Suppressor macrophage treated with lipopolysaccharide for 1 hour (primary cell): ENCODE measurements around the gene GPR173.

Source experiments
- DNase-seq, 3 donors: peaks; one replicate each; pipeline ENCODE4 v3.0.0-alpha.2; 2020 to 2022

Gene GPR173

DNA sequence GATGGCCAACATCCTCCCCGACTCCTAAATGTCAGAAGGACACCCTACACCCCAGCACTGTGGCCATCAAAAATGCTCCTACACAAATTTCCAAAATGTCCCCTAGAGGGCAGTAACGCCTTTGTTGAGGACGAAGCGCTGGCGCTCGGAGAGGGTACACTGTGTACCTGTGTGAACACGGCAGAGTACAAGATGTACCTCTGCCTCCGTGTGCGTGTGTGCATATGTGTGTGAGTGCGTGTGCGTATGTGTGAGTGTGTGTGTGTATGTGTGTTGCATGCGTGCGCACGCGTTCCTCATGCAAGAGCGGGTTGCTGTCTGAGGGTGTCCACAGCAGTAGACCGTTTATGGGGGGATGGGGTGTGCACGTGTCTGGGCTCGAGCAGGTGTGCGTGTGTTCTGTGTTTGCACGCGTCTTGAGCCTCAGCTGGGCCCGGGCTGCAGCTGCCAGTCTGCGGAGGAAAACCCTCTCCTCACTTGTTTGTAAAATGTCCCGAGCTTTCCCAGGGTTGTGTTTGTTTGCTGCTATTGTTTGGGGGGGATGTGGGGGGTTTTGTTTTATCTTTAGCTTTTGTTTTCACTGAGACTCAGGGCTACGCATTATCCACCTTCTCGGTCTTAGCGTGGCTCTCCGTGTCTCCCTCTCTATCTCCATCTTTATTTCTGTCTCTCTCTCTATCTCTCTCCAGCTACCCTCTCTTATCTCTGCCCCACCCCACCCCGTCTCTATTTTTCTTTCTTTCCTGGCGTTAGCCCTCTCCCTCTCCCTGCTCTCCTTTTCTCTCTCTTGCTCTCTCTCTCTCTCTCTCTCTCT, 23.2 kb downstream of the GPR173 start:
- DNase-seq, result peak; percentile 66 to 68 (median 67)

DNA sequence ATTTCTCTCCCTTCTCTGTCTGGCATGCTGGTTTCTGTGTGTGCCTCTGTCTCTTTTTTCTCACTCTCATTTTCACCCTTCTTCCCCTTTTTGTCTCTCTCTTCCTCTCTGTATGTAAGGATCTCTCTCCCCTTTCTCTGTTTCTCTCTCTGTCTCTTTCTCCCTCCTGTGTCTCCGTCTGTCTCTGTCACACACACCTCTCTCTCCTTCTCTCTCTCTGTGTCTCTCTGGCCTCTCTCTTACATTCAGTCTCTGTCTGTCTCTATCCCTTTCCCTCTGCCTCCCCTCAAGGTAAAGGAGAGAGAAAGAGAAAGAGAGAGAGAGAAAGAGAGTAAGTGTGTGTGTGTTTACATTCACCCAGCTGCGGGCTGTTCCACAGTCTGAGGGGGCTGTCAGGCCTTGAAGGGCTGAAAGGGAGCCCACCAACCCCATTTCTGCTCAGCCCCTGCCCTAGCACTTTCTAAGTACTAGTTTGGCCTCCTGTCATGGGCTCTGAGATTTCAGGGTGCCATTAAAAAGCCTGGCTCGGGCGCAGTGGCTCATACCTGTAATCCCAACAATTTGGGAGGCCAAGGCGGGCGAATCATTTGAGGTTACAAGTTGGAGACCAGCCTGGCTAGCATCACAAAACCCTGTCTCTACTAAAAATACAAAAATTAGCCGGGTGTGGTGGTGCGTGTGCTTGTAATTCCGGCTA, 24.0 kb downstream of the GPR173 start:
- DNase-seq, result no peak

DNA sequence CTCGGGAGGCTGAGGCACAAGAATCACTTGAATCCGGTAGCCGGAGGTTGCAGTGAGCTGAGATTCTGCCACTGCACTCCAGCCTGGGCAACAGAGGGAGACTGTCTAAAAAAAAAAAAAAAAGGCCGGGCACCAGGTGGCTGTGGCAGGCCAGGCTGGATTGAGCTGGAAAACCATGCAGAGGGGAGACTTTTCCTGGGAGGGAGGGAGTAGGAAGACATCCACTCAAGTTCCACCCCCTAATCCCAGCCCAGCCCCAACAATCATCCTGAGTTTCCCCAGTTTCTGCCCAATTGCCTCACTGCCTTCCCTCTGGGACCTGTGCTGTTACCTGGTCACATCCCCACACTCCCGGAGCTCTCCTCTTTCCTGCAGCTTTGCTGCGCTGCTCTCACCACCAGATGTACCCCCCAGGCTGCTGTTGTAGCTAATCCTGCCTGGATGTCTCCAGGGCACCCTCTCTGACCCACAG, 24.6 kb downstream of the GPR173 start:
- DNase-seq, result no peak

DNA sequence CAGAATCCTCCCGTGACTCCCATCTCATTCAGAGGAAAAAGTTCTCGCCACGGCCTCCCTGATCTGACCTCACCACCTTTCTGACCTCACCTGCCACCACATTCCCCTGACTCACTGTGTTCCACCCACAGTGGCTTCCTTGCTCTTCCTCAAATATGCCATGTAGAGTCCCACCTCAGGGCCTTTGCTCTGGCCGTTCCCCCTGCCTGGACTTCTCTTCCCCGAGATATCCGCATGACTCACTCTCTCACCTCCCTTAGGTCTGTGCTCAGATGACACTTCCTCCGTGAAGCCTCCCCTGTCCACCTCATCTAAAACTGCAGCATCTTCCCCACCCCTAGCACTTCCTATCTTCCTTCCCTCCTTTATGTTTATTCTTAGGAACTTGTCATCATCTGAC, 26.4 kb downstream of the GPR173 start:
- no peak for DNase-seq

DNA sequence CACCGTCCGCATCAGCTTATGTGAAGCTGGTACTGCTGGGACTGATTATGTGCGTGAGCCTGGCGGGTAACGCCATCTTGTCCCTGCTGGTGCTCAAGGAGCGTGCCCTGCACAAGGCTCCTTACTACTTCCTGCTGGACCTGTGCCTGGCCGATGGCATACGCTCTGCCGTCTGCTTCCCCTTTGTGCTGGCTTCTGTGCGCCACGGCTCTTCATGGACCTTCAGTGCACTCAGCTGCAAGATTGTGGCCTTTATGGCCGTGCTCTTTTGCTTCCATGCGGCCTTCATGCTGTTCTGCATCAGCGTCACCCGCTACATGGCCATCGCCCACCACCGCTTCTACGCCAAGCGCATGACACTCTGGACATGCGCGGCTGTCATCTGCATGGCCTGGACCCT, 28.1 kb downstream of the GPR173 start:
- no peak for DNase-seq

DNA sequence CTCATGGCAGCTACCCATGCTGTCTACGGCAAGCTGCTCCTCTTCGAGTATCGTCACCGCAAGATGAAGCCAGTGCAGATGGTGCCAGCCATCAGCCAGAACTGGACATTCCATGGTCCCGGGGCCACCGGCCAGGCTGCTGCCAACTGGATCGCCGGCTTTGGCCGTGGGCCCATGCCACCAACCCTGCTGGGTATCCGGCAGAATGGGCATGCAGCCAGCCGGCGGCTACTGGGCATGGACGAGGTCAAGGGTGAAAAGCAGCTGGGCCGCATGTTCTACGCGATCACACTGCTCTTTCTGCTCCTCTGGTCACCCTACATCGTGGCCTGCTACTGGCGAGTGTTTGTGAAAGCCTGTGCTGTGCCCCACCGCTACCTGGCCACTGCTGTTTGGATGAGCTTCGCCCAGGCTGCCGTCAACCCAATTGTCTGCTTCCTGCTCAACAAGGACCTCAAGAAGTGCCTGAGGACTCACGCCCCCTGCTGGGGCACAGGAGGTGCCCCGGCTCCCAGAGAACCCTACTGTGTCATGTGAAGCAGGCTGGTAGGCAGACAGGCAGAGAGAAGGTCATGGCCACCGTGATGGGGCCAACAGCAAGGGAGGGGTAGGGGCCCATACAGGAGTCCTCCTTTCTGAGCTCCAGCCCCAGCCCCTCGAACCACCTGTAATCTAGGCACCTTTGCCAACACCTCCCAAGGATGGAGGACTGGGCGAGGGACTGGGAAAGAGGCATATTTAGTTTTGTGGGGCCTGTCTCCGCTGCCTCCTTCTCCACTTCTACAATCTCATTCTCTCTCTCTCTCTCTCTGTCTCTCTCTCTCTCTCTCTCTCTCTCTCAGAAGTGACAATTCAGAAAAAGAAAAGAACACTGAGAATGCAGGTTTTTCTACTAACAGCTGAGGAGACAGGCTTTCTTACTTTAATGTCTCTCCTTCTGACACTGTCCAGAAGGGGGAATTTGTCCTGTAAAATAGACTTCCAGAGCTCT, 28.9 kb downstream of the GPR173 start:
- no peak for DNase-seq

DNA sequence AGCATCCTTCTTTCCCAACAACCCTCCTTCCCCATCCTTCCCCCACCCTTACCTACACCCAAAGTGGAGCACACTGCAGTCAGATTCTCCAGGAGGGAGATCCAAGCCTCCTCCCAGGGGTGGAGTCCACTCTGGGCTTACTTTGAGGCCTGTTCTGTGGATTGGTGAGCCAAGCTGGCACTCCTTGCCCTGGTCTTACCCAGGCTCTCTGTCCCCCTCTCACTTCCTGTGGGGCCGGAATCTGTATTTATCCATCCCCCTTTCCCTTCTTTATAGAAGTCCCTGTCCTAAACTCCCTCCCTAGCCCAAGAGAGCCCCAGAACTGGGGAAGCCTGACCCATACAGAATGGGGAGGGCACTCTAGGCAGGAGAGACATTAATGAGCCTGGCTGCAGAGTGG, 30.4 kb downstream of the GPR173 start:
- DNase-seq, result no peak

DNA sequence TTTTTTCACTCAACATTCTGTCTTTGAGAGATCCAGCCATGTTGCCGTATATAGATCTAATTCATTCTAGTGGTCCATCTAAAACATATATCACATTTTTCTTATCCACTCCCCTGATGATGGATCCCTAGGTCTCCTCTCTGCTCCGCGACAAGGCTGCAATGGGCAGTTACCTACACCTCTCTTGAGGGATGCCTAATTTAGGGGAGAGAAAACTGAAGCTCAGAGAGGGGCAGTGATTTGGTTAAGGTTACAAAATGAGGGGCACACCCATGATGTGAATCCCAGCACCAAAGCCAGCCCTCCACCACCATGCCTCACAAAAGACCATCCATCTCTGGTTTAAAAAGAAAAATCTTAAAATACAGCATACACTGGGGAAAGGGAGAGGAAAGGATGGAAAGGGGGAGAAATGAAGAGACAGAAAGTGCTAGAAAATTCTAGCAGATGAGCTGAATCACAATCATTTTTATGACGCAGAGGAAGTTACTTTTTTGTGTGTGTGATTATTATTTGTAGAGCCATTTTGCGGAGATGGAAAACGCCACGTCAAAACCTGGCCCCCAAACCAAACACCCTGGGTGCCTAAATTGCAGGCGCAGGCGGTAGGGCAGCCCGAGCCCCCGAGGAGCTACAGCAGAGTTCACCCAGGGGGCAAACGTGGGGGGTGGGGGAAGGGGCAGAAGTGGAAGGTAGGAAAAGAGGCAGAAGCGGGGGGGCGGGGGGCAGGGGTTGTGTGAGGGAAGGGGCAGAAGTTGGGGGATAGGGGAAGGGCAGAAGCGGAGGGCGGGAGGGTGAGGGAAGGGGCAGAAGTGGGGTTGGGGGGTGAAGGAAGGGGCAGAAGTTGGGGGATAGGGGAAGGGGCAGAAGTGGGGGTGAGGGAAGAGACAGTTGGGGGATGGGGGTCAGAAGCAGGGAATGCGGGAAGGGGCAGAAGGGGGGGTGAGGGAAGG, 32.3 kb downstream of the GPR173 start:
- no peak for DNase-seq

DNA sequence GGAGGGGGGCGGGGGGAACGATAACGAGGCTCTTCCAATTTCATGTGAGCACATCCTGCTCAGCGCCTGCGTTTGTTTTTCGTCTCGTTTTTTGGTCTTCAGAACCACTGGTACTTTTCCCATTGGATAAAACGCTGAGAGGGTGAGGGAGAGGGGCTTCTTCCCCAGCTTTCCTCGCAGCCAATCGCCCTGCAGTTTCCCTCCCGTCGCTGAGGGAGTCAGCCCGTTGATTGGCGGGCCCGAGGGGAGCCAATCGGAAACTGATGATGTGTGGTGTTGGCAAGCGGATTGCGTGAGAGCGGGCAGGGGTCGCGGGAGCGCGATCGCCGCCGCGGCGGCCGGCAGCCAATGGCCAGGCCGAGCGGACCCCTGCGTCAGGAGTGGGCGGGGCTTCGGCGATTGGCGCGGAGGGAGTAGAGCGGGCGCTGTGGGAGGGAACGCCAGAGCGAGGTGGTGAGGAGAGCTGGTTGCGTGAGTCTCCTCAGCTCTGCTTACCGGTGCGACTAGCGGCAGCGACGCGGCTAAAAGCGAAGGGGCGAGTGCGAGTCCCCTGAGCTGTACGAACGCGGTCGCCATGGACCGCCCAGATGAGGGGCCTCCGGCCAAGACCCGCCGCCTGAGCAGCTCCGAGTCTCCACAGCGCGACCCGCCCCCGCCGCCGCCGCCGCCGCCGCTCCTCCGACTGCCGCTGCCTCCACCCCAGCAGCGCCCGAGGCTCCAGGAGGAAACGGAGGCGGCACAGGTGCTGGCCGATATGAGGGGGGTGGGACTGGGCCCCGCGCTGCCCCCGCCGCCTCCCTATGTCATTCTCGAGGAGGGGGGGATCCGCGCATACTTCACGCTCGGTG, 33.6 kb downstream of the GPR173 start, which contains the start of gene TSPYL2:
TSS of gene TSPYL2 (plus strand) at position 443 of the 848 bp plus-strand sequence. CDS start at position 575, 132 bp downstream.
- DNase-seq, result peak; percentile 88 to 93 (median 88)

DNA sequence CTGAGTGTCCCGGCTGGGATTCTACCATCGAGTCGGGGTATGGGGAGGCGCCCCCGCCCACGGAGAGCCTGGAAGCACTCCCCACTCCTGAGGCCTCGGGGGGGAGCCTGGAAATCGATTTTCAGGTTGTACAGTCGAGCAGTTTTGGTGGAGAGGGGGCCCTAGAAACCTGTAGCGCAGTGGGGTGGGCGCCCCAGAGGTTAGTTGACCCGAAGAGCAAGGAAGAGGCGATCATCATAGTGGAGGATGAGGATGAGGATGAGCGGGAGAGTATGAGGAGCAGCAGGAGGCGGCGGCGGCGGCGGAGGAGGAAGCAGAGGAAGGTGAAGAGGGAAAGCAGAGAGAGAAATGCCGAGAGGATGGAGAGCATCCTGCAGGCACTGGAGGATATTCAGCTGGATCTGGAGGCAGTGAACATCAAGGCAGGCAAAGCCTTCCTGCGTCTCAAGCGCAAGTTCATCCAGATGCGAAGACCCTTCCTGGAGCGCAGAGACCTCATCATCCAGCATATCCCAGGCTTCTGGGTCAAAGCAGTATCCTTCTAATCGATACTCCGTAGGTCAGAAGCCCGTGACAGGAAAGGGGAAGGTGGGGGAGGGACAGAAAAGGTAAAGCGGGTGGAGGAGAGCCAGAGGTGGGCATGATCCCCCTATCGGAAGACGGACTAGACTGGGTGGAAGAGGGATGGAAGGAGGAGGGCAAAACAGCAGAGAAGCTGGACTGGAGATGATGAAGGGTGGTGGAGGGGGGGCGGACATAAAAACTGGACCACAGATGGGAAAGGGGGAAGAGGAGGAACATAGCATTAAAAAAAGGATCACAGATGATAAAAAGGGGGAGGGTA, 34.4 kb downstream of the GPR173 start:
- DNase-seq, result no peak

DNA sequence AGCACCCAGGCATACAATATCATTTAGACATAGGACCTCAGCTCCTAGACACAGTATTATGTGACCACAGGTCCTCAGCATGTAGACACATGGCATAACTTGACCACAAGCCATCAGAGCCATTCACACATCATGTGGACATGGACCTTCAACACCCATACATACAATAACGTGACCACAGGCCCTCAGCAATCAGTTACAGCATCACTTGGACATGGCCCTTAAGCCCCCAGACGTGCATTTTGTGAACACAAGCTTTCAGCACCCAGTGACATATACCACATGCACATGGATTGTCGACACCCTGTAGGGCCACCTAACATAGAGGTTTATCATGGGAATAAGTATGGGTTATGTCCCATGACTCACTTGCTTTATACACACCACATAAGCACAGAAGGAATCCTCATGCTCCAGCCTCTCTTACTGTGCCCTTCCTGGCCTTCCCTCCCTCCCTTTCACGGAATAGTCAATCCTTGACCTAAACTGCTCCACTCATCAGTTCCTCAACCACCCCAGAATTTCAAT, 35.5 kb downstream of the GPR173 start:
- no peak for DNase-seq

DNA sequence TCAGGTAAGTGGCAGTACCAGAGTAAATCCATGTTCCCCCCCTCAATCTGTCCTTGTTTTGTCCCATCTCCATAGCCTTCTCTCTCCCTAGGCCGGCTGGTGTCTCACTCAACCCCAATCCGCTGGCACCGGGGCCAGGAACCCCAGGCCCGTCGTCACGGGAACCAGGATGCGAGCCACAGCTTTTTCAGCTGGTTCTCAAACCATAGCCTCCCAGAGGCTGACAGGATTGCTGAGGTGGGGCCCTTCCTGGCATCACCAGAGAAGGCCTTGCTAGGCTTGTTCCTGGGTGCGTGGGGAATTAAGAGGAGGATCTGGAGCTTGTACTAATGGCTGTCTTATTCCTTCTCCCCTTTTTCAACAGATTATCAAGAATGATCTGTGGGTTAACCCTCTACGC, 36.3 kb downstream of the GPR173 start:
- DNase-seq, result no peak

DNA sequence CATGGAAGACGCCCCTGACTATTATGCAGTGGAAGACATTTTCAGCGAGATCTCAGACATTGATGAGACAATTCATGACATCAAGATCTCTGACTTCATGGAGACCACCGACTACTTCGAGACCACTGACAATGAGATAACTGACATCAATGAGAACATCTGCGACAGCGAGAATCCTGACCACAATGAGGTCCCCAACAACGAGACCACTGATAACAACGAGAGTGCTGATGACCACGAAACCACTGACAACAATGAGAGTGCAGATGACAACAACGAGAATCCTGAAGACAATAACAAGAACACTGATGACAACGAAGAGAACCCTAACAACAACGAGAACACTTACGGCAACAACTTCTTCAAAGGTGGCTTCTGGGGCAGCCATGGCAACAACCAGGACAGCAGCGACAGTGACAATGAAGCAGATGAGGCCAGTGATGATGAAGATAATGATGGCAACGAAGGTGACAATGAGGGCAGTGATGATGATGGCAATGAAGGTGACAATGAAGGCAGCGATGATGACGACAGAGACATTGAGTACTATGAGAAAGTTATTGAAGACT, 37.2 kb downstream of the GPR173 start:
- no peak for DNase-seq

DNA sequence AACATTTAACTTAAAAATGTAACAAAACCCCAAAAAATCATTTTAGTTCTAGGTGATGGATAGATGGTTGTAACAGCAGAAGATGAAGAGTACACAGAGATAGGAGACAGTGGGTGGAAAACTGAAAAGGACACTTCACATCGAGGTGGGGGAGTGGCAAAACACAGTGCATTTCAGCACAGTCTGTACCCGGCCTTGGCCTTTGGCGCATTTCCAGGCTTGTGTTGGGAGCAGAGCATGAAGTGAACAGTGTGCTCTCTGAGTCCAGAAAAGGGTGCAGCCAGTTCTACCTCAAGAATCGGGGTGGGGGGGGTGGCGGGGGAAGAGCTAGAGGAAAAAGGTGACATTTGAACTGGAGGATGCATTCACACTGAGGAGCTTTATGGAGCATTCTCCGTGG, 37.9 kb downstream of the GPR173 start:
- no peak for DNase-seq

DNA sequence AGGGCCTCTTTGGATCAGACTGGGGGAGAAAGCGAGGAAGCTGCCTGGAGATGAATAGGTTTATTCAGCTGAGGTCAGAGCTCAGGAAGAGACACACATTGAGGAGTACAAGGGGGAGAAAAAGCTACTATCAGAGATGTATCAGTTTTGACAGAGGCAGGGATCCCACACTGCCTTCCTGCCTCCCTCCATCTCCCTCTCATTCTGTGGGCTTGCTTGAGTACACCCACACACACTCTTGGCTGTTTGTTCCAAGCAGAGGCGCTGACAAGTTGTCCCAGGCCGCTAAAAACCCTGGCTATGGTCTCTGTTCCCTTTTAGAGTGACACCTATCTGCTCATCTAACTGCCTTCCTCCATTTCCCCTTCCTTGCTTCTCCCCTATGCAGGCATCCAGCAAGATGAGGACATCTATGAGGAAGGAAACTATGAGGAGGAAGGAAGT, 38.8 kb downstream of the GPR173 start:
- peak in 2 of 3 donors; percentile 19 to 31 for DNase-seq

DNA sequence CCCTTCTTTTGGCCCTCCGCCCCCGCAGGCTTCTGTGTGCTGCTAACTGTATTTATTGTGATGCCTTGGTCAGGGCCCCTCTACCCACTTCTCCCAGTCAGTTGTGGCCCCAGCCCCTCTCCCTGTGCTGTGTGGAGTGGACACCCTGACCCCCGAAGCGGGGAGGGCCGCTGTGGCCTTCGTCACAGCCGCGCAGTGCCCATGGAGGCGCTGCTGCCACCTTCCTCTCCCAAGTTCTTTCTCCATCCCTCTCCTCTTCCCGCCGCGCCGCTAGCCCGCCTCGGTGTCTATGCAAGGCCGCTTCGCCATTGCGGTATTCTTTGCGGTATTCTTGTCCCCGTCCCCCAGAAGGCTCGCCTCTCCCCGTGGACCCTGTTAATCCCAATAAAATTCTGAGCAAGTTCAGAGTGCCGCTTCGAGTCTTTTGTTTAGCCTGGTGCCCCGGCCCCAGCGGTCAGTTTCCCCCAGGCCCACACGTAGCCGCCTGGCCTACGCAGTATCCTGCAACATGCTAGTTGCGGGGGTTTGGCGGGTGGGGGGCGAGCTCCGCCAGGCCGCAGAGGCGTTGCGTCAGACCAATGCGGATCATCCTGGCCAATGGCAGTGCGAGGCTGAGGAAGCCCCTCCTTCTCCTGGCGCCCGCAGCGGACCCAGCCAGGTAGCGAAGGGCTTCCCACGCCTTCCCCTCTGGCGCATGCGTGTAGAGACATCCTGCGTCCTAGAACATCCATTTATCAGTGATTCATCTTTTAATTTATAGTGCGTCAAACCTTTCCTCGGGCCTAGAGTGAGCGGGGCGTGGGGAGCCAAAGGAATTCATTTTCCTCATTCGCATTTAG, 39.8 kb downstream of the GPR173 start:
- peak in 1 of 3 donors; percentile 18 for DNase-seq

DNA sequence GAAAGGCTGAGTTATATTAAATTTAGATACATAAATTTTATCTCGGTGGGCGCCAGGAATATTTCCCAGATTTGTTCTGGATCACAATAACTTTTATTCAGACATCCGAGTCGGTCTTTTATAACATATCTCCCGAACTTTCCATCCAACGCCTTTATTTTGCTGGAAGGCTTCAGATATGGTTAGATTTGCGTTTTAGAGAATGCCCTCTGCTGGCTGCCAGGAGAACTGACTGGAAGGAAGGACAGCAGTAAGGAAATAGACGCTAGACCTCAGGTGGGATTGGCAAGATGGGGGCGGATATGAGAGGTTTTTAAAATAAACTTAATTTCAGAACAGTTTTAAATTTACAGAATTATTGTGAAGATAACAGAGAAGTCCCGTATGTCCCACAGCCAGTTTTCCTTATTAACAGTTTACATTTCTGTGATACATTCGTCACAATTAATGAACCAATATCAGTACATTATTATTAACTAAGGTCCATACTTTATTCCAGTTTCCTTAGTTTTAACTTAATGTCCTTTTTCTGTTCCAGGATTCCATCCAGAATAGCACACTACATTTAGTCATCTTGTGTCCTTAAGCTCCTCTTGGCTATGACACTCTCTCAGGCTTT, 40.7 kb downstream of the GPR173 start:
- DNase-seq, result peak; percentile 50 to 55 (median 55)

DNA sequence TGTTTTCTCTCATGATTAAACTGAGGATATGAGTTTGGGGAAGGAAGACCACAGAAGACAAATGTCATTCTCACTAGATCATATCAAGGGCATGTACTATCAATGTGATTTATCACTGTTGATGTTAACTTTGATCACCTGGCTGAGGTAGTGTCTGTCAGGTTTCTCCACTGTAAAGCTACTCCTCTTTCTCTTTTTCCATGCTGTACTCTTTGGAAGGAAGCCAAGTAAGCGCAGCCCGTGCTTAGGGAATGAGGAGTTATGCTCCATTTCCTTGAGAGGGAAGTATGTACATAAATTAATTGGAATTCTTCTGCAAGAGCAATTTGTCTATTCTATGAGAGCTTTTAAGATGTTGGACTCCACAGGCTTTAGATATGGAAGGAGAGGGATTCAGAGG, 41.3 kb downstream of the GPR173 start:
- DNase-seq, result no peak
